HG02870 (cell line): ENCODE measurements around the gene RCE1.

Experiments
- ATAC-seq: cut with Tn5 transposase; IDR thresholded peaks from one replicate; pipeline ENCODE4 v1.9.1; 2021; ENCODE audit warnings: mild to moderate bottlenecking, moderate library complexity; ENCODE audit not compliant: unreplicated experiment

The RCE1 gene

DNA sequence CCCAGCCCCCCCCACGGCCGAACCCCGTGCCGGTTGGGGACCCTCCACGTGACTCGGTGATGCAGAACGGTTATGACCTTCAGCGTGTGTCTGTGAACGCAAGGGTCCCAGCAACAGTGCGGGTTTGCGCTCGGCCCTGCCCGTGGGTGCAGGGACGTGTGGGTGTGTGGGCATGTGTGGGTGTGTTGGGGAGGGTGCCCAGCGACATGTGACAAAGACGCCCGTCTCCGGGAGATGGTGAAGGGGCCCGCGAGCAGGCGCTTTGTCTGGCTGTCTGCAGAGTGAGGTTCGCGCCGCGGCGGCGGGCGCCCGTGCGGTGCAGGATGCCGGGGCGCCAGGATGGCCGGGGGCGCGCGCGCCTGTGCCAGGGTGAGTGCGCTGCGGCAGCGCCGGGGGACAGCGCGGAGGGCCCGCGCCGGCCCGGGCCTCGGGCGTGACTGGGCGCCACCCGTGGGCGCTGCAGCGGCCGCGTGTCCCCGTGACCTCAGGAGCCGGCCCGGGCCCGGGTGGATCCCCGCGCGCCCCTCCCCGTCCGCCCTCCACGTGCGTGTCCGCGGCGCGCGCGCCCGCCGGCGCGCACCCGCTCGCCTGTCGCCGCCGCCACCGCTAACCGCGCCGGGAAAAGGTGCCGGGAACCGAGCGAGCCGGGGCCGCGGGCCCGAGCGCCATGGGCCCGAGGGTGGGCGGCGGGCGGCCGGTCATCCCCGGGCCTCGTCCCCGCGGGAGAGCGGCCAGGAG is 13.4 kb downstream of the RCE1 start, which contains the start of gene LRFN4:
TSS of gene LRFN4 (plus strand) at position 569 of the 738 bp plus-strand sequence. CDS start 681 bp downstream, outside the sequence.
- ATAC-seq = peak; percentile 11

DNA sequence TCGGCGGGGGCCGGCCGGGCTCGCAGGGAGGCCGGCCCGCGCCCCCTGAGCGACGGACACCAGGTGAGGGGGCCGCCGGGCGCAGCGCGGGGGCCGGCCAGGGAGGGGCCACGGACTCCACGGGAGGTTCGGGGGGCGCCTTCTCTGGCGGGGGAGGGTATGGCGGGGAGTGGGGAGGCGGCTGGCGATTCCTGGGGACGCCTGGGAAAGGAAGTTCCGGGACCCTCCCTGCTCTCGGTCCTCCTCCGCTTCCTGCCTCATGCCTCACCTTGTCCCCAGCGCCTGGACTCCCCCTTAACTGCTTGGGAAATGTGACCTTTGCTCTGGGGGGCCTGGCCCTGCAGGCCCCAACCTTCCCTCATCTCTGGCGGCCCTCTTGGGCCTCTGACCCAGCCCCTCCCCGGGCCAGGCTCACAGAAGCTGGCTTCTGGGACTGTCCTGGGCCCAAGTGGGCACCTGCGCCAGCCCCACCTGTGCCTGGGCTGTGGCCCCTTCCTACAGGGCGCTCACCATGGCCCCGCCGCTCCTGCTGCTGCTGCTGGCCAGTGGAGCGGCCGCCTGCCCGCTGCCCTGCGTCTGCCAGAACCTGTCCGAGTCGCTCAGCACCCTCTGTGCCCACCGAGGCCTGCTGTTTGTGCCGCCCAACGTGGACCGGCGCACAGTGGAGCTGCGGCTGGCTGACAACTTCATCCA is 14.1 kb downstream of the RCE1 start:
- no peak for ATAC-seq

DNA sequence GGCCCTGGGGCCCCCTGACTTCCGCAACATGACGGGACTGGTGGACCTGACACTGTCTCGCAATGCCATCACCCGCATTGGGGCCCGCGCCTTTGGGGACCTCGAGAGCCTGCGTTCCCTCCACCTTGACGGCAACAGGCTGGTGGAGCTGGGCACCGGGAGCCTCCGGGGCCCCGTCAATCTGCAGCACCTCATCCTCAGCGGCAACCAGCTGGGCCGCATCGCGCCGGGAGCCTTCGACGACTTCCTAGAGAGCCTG is 14.6 kb downstream of the RCE1 start:
- no peak for ATAC-seq

DNA sequence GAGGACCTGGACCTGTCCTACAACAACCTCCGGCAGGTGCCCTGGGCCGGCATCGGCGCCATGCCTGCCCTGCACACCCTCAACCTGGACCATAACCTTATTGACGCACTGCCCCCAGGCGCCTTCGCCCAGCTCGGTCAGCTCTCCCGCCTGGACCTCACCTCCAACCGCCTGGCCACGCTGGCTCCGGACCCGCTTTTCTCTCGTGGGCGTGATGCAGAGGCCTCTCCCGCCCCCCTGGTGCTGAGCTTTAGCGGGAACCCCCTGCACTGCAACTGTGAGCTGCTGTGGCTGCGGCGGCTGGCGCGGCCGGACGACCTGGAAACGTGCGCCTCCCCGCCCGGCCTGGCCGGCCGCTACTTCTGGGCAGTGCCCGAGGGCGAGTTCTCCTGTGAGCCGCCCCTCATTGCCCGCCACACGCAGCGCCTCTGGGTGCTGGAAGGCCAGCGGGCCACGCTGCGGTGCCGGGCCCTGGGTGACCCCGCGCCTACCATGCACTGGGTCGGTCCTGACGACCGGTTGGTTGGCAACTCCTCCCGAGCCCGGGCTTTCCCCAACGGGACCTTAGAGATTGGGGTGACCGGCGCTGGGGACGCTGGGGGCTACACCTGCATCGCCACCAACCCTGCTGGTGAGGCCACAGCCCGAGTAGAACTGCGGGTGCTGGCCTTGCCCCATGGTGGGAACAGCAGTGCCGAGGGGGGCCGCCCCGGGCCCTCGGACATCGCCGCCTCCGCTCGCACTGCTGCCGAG is 15.1 kb downstream of the RCE1 start:
- ATAC-seq = no peak

DNA sequence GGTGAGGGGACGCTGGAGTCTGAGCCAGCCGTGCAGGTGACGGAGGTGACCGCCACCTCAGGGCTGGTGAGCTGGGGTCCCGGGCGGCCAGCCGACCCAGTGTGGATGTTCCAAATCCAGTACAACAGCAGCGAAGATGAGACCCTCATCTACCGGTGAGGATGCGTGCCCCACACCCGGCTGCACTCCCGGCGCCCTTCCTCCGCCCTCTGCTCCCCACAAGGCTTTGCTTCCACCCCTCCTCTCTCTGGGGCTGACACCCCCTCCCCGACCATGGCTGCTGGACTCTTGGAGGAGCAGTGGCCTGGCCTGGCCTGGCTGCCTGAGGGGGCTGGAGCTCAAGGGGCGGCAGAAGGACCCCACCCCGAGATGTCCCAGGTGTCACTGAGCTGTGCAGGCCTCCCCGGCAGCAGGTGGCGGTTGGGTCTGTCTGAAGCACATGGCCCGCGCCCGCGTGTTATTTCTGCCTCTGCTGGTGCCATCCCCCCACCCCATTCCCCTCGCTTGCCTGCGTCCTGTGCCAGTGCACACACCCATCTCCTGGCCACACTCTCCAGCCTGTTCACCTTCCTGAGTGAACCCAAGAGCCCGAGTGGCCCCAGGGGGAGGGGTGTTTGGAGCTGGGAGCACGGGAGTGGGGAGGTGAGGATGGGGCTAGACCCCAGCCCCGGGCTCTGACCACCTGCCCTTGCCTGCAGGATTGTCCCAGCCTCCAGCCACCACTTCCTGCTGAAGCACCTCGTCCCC is 15.9 kb downstream of the RCE1 start:
- no peak for ATAC-seq

DNA sequence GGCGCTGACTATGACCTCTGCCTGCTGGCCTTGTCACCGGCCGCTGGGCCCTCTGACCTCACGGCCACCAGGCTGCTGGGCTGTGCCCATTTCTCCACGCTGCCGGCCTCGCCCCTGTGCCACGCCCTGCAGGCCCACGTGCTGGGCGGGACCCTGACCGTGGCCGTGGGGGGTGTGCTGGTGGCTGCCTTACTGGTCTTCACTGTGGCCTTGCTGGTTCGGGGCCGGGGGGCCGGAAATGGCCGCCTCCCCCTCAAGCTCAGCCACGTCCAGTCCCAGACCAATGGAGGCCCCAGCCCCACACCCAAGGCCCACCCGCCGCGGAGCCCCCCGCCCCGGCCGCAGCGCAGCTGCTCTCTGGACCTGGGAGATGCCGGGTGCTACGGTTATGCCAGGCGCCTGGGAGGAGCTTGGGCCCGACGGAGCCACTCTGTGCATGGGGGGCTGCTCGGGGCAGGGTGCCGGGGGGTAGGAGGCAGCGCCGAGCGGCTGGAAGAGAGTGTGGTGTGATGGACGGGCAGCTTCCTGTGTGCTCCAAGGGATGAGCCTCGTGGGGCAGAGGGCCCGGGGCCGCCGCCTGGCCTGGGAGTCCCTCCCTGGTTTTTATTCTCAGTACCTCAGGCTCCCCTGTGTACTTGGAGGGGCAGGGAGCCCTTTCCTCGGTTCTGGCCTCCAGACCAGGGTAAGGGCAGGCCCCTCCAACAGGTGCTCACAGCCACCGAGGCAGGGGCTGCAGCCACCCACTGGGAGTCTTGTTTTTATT is 16.6 kb downstream of the RCE1 start:
- ATAC-seq = no peak

DNA sequence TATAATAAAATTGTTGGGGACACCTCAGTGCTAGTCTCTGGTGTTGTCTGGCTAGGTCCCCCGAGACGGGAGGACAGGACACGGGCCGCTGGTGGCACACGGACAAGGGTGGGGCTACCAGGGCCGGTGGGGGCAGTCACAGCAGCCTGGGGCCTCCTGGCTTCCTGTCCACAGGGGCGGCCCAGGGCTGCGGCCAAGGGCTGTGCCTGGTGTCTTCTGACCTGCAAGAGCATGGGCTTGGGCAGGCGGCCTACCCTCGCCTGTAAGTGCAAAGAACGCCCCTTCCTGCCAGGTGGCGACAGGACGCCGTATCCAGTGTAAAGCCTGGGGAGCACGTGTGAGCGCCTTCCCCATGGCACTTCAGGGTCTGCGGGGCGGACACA is 17.2 kb downstream of the RCE1 start:
- ATAC-seq = no peak

DNA sequence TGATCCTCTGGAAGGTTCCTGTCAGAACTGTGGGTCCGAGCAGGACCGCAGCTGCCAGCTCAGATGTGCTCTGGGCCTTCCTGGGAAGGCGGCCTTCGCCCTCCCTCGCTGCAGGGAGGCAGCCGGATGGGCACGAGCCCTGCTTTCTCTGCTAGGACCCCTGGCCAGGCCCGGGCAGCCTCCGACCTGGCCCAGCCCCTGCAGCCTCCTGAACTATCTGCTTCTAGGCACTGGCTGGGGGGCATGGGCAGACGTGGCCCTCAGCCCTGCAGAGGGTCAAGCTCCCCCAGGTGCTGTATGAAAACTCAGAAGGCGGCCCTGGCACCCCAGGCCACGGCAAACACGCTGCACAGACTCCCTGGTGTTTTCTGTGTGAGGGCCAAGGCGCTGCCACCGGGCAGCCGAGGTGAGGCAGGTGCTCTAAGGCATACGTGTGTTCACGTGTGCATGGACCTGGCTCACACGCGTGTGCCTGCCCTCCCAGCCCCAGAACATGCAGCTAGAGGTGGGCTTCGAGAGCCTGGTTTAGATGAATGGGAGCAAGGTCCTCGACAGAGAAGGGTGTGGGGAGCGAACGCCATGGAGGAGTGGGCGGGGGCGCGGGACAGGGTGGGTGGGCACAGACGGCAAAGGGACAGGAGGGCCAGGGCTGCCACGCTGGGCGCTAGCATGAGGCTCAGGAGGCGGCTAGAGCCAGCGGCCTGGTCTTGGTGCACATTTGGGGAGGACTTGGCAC is 18.0 kb downstream of the RCE1 start:
- no peak for ATAC-seq

DNA sequence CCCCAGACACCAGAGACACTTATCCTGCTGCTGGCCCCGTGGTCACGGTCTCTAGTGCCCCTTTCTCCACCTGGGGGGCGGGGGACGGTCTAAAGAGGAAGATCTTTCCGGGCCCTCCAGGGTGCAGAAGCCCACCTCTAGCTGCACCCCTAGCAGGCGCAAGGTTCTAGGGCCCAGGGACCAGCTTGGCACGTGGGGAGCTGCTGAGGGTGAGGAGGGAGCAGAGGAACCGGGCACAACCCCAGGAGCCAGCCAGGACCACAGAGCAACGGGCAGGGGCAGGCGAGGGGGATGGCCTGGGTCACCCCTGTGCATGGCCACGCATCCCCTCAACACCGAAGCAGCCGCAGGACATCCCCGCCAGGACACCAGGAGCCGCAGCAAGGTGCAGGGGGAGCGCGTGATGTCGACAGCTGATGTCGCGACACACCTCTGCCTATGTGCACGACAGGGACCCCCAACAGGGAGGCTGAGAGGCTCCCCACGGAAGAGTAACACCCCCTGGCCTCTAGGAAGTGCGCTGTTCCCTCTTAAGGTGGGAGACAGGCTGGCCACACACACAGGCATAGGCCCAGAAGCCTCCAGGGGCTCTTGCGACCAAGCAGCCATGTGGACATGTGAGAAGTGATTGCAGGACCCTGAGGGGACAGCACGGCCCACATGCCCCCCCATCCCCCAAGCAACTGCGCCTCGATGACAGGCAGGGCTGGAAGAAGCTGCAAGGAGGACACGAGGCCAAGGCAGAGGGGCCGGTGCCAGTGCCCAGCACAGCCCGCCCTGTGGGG is 18.7 kb downstream of the RCE1 start:
- ATAC-seq = no peak

DNA sequence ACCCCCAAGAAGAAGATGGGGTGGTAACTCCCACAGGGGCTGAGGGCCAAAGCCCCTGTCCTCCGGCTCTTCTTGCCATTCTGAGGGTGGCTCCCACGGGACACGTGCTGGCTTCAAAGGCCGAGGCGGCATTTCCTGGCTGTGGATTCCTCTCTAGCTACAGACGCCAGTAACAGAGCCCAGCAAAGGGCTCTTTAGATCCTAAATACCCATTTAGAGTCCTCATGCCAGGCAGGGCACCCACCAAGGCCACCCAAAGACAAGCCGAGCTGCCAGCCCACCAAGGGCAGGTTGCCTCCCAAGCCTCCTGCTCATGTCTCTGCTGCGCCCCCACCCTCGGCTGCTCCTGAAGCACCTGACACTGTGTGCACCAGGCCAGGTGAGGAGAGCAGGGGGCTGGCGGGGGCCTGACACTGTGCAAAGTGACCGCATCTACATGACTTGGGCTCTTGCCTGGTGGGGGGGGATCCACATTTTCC is 19.4 kb downstream of the RCE1 start:
- no peak for ATAC-seq

DNA sequence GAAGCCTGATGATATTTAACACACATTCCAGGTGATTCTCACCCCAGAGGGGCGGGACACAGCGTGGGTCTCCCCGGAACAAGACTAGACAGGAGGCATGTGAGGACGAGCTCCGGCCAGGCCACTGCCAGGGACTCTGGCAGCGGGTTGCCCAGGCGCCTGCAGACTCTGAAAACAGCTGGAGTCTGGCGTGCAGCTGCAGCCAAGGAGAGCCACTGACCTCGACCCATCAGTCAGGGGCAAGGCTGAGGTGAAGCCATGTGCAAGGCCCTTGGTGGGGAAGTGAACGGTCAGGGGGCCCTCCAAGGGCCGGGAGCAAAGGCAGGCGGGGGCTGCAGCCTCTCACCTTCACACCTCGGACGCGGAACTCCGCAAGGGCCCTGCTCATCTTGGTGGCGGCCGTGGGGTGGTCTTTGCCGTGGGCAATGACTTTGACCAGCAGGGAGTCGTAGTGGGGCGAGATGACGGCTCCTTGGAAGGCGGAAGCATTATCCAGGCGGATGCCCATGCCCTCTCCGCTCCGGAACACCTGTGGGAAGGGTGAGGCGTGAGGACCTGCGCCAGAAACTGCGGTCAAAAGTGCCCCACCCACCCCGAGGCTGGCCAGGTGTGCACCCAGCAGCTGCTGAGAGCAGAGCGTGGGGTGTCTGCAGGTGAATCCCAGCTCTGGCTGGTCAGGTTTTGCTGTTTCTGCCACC is 20.3 kb downstream of the RCE1 start:
- no peak for ATAC-seq

DNA sequence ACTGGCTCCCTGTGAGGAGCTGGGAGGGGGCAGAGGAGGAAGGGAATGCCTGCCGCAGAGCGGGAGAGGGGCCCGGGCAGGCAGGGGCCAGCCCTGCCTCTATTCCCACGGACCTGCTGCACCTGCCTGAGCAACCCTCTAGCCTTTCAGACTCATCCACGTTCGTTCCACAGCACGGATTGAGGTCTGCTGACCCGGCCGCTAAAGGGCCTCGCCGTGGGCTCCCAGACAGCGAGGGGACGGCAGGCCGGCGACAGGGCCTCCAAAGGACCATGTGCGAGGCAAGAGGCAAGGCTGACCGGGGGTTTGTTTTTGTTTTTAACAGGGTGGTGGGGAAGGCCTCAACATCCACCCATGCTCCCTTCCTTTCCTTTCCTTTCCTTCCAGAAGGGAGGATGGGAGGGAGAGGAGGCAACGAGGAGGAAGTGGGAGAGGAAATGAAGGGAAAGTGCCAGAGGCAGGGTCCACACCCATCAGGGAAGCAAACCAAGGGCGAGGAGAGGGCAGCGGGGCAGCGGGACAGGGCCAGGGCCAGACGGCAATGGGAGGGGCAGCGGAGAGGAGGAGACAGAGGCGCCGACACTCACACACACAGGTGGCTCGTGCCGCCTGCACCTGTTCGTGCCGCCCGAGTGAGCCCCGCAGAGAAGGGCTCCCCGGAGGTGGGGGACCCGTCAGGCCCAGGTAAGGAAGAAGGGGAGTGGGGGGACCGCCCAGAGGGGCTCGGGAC is 21.1 kb downstream of the RCE1 start:
- ATAC-seq = no peak

DNA sequence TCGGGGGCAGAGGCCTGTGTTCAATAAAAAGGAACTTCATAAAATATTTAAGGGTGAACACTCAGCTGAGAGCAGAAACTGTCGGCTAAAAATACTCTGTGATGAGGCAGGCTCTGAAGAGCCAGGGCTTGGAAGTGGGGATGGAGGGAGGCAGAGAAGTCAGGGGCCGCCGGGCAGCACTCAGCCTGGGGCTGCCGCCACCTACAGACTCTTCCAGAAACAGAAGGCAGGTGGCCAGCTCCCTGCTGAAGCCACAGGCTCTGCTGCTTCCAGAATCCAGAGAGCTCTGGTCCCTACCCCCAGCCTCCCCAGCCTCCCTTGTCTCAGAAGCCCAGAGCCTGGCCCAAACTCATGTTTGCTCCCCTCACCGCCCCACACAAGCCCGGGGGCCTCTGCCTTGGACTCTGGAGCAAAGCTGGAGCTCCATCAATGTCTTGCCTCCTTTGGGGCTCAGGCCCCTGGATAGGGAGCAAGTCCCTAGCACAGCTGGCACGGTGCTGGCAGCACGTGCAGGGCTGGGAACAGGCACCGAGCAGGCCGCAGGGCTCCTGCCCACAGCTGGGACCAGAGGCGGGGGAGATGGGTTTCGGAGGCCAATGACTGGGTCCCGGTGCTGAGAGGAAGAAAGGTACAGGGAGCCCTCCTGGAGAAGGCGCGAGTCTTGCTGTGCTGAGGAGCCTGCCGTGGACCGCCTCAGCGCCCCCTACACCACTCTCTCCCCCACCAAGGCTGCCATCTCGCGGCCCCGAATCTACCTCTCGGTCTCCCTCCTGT is 21.9 kb downstream of the RCE1 start:
- ATAC-seq = no peak

DNA sequence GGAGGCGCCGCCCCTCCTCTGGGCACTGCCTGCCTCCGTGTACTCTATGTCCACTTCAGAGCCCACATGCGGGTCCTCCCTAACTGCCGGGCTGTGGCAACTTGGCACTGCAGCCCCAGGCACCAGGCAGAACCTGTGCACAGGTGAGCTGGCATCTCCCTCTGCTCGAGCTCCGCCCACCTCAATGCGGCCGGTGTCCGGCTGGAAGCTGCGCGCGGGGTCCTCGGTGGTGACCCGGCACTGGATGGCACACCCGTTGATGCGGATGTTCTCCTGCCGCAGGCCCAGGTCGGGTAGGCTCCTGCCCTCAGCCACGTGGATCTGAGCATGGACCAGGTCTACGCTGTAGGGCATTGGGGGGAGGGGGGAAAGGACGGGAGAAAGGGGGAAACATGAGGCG is 22.8 kb downstream of the RCE1 start:
- ATAC-seq = no peak

DNA sequence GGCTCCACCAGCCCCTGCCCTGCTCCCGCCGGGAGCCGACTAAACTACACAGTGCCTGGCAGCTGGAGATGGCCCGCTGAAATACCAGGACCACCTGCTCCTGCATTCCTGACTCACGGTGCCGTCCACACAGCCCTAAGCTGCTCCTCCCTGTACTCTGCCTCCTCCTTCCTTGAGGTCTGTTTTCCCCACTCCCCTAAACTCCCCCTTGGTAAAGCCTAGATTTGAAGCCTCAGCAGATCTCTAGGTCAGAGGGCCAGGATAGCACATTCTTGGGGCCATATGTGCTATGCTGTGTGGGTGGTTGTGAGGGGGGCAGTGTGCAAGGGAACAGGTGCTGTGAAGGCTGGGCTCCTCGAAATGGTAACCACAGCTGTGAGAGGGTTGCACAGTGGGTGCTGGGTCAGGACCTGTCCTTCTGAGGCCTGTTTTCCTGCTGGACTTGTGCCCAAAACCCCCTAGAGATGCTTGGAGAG is 23.3 kb downstream of the RCE1 start:
- ATAC-seq = no peak

DNA sequence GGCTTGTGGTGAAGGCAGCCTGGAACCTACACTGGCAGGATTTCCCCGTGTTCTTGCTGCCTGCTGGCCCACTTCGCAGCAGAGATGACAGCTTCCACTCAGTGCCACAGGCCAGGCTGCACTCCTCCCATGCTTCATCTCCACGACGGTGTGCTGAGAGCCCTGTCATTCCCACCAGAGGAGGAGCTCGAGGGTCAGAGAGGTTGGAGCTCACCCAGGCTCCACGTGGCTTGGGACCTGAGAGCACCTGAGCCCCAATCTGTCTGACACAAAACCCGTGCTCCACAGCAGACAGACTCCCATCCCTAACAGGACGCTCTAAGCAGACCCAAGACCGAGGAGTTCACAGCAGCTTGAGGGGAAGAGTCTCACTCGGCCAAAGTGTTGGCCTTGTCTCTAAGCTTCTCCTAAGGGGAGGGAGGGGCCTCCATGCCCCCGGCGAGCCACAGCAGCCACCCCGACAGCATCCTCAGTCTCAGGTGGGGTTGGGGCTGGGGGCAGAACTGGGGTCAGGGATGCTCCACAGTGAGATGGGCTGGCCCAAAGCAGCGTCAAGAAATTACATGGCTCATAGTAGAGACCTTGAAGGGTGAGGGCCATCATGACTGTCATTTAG is 24.3 kb downstream of the RCE1 start:
- no peak for ATAC-seq
